ENCODE results near the gene GLT1D1.

Gene GLT1D1

DNA sequence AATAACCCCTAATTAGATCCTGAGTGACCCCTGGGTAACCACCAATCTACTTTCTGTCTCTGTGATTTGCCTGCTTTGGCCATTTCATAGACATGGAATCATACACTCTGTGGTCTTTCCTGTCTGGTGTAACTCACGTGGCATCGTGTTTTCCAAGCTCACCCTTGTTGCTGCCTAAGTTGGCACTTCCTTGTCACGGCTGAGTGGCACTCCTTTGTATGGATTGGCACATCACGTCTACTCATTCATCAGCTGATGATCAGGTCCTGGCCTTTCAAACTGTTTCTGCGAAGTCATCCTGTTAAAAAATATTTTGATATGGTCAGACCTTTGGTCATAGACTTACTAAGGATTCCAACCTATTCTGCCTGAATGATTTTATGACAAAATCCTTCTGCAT is 87.7 kb downstream of the GLT1D1 start:
- TF ChIP-seq, protein P1, sequence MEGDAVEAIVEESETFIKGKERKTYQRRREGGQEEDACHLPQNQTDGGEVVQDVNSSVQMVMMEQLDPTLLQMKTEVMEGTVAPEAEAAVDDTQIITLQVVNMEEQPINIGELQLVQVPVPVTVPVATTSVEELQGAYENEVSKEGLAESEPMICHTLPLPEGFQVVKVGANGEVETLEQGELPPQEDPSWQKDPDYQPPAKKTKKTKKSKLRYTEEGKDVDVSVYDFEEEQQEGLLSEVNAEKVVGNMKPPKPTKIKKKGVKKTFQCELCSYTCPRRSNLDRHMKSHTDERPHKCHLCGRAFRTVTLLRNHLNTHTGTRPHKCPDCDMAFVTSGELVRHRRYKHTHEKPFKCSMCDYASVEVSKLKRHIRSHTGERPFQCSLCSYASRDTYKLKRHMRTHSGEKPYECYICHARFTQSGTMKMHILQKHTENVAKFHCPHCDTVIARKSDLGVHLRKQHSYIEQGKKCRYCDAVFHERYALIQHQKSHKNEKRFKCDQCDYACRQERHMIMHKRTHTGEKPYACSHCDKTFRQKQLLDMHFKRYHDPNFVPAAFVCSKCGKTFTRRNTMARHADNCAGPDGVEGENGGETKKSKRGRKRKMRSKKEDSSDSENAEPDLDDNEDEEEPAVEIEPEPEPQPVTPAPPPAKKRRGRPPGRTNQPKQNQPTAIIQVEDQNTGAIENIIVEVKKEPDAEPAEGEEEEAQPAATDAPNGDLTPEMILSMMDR (IDR thresholded peaks at IDR 0.05) = no peak
- TF ChIP-seq ZFX (IDR thresholded peaks at IDR 0.05; ENCODE audit: borderline replicate concordance) = no peak
- H3K27ac ChIP-seq = no peak overlapping the region

DNA sequence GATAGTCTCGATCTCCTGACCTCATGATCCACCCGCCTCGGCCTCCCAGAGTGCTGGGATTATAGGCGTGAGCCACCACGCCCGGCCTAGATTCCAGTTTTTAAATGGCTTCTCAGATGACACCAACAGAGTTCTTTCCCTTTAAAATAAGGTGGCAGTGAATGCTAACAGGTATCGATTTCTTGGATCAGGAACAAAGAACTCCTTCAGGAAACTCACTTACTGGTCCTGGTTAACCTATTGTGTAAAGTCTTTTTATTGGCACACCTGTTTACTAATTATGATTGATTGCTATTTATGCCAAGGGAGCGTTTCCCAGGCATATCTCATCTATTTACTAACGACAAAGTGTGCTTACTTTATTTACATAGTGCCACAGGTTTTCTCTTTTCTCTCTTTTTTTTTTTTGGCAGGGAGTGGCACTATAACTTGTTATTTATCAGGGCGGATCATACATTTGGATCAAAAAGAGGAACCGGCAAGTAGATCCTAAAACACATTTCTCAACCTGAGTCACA is 89.7 kb downstream of the GLT1D1 start:
- TF ChIP-seq, protein P1 (IDR thresholded peaks at IDR 0.05) = no peak
- TF ChIP-seq ZFX (IDR thresholded peaks at IDR 0.05; ENCODE audit: borderline replicate concordance) = no peak
- H3K27ac ChIP-seq = no peak overlapping the region

DNA sequence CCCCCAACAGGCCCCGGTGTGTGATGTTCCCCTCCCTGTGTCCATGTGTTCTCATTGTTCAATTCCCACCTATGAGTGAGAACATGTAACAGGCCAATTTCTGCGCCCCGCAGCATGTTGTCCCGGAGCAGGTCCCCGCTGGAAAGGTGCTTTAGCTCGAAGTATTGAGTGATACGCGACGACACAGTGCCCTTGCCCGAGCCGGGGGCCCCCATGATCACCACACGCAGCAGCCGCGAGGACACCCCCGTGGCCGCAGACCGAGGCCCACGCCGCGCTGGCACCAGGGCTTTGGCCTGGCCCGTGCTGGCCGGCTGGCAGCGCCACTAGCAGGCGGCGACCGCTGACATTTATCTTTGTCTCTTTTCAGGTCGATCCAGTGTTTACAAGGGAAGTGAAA is 91.7 kb downstream of the GLT1D1 start:
- H3K27ac ChIP-seq = no peak overlapping the region
- no peak for TF ChIP-seq ZFX (IDR thresholded peaks at IDR 0.05; ENCODE audit: borderline replicate concordance)
- TF ChIP-seq, protein P1 (IDR thresholded peaks at IDR 0.05) = no peak

DNA sequence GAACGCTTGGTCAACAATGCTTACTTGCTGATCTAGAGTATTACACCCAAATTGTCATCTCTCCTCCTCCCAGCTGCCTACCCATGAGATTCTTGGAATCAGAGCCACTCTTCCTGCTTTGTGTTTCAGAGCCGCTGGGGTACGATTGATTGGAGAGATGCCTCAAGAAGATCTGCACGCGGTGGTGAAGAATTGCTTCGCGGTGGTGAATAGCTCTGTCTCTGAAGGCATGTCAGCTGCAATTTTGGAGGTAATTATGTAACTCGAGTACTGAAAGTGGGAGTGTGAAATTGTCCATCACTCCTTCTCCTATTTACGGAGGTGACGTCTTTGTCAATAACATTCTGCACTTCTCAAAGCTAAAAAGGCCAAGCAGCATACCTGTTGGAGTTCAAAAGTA is 93.9 kb downstream of the GLT1D1 start:
- TF ChIP-seq ZFX (IDR thresholded peaks at IDR 0.05; ENCODE audit: borderline replicate concordance) = no peak
- TF ChIP-seq, protein P1 (IDR thresholded peaks at IDR 0.05) = no peak
- no peak overlapping the region for H3K27ac ChIP-seq

DNA sequence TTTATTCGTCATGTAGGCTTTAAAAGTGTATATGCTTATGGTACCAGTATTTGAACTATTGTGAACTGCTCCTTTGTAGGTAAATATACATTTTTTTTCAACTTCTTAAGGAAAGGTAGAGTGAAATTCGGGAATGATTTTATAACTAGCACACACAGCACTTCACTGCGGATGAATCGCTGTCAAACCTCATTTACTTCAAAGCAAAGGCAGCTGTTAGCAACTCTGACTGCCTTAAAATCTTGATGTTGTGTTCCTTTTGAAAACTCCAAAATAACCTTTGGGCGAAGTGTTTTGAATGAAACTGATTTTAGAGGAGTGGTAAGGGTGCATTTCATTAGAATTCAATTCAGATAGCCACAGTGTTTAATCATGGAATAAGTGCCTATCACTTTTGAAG is 95.8 kb downstream of the GLT1D1 start:
- TF ChIP-seq, protein P1 (IDR thresholded peaks at IDR 0.05) = no peak
- no peak overlapping the region for H3K27ac ChIP-seq

DNA sequence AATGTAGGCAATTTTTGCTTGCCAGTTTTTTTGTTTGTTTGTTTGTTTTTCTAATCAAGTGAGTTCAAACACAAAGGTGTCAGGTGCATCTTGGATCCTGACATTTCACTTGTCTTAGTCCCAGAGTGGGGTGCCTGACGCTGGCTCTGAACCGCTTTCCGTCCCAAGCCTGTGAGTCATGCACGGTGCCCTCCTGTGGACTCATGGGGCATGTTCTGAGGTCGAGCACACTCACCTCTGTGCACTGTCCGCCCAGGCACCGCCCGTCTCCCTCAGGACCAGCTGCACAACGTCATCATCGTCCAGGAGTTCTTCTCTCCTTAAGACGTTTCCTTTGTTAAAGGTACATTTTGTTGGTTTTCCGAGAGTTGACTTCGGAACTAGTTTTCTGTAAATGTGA is 98.2 kb downstream of the GLT1D1 start:
- H3K27ac ChIP-seq = no peak overlapping the region
- no peak for TF ChIP-seq ZFX (IDR thresholded peaks at IDR 0.05; ENCODE audit: borderline replicate concordance)

DNA sequence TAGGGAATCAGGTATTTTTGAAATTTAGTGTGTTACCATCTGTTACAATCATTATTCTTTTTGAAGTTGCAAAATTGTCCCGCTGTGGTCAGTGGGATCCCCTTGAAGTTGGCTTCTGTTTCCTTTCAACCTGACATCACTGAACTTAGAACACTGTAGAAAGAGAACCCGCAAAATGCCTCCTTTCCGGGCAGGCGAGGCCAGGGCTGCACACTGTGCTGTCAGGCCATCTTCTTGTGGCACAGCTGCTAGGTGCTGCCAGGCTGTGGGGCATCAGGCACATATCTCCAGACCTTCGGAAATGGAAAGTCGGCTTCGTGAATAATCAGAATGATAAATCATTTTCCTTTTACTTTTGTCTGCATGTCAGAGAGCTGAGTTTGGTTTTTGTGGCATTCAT is 103.5 kb downstream of the GLT1D1 start:
- TF ChIP-seq, protein P1 (IDR thresholded peaks at IDR 0.05) = no peak
- no peak for TF ChIP-seq ZFX (IDR thresholded peaks at IDR 0.05; ENCODE audit: borderline replicate concordance)
- H3K27ac ChIP-seq = no peak overlapping the region

DNA sequence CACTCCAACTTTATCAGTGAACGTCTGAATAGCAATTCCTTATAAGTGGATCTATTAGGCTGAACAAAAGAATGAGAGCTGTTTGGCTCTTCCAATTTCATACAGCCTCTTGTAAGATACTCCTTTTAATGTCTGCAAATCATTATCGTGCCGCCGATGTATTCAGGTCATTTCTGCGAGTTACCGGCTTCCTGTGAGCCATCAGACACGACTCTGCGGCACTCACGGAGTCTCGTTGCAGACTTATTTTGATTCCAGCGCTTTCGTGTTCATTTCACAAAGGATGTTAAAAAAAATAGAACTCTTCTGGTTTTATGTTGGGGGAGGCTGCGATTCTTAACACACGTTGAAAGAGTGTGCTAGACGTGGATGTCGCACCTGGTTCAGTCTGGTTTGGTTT is 106.6 kb downstream of the GLT1D1 start:
- no peak overlapping the region for H3K27ac ChIP-seq
- TF ChIP-seq, protein P1 (IDR thresholded peaks at IDR 0.05) = no peak
- TF ChIP-seq ZFX (IDR thresholded peaks at IDR 0.05; ENCODE audit: borderline replicate concordance) = no peak
